Measurements from ENCODE around the gene ECM2.

Gene ECM2

GRCh38 chr9:92507496-92507895 is 28.3 kb downstream of the ECM2 start:
- no peaks in the 10 kb centered on the region for H3F3A ChIP-seq (ENCODE audit: insufficient read depth, low read length)
- TF ChIP-seq EZH2 (IDR thresholded peaks at IDR 0.05; ENCODE audit: borderline replicate concordance, low read length) (no peak), CTCF (IDR thresholded peaks at IDR 0.05; ENCODE audit: low read length) (no peak)
- no peaks in the 10 kb centered on the region for H3K9me3 ChIP-seq (ENCODE audit: low read length)
- no peaks in the 10 kb centered on the region for H3K79me2 ChIP-seq (ENCODE audit: insufficient read depth, low read length)
- no peak overlapping the region for H3K27ac ChIP-seq (ENCODE audit: low read depth, low read length, poor library complexity, severe bottlenecking)
- H4K20me1 ChIP-seq (ENCODE audit: insufficient read depth, low read length) = no peaks in the 10 kb centered on the region
- no peak overlapping the region for H2AFZ ChIP-seq (ENCODE audit: low read length)
- H3K36me3 ChIP-seq (ENCODE audit: insufficient read depth, low read length) = no peaks in the 10 kb centered on the region
- H3K27me3 ChIP-seq (ENCODE audit: insufficient read depth, low read length) = no peaks in the 10 kb centered on the region
- H3K9me2 ChIP-seq (ENCODE audit: low read depth, low read length) = no peaks in the 10 kb centered on the region
- no peak overlapping the region for H3K9ac ChIP-seq (ENCODE audit: low read length)
- H3K4me2 ChIP-seq (ENCODE audit: low read length) = no peak overlapping the region
- H3K4me3 ChIP-seq (ENCODE audit: low read depth, low read length, poor library complexity, severe bottlenecking) = no peak overlapping the region
- H3K4me1 ChIP-seq (ENCODE audit: insufficient read depth, low read length, severe bottlenecking) = no peaks in the 10 kb centered on the region

- H3K4me3 ChIP-seq (ENCODE audit: low read depth, low read length, poor library complexity, severe bottlenecking) = no peak overlapping the region
- TF ChIP-seq CTCF (IDR thresholded peaks at IDR 0.05; ENCODE audit: low read length) (no peak), EZH2 (IDR thresholded peaks at IDR 0.05; ENCODE audit: borderline replicate concordance, low read length) (no peak)
- H3K79me2 ChIP-seq (ENCODE audit: insufficient read depth, low read length) = no peaks in the 10 kb centered on the region
- no peaks in the 10 kb centered on the region for H4K20me1 ChIP-seq (ENCODE audit: insufficient read depth, low read length)
- H3K4me1 ChIP-seq (ENCODE audit: insufficient read depth, low read length, severe bottlenecking) = no peaks in the 10 kb centered on the region
- H3K27me3 ChIP-seq (ENCODE audit: insufficient read depth, low read length) = no peaks in the 10 kb centered on the region
- no peak overlapping the region for H3K9ac ChIP-seq (ENCODE audit: low read length)
- no peak overlapping the region for H3K4me2 ChIP-seq (ENCODE audit: low read length)
- no peaks in the 10 kb centered on the region for H3F3A ChIP-seq (ENCODE audit: insufficient read depth, low read length)
- no peaks in the 10 kb centered on the region for H3K9me2 ChIP-seq (ENCODE audit: low read depth, low read length)
- H2AFZ ChIP-seq (ENCODE audit: low read length) = no peak overlapping the region
- H3K36me3 ChIP-seq (ENCODE audit: insufficient read depth, low read length) = no peaks in the 10 kb centered on the region
- no peak overlapping the region for H3K27ac ChIP-seq (ENCODE audit: low read depth, low read length, poor library complexity, severe bottlenecking)
- H3K9me3 ChIP-seq (ENCODE audit: low read length) = no peaks in the 10 kb centered on the region
Measured at GRCh38 chr9:92507005-92507404, 28.8 kb downstream of the ECM2 start.

- Histone ChIP-seq H3K27ac (ENCODE audit: low read depth, low read length, poor library complexity, severe bottlenecking) (no peak overlapping the region), H3K9me2 (ENCODE audit: low read depth, low read length) (no peaks in the 10 kb centered on the region), H3K79me2 (ENCODE audit: insufficient read depth, low read length) (no peaks in the 10 kb centered on the region), H3K27me3 (ENCODE audit: insufficient read depth, low read length) (no peaks in the 10 kb centered on the region), H3K9ac (ENCODE audit: low read length) (no peak overlapping the region), H3K4me3 (ENCODE audit: low read depth, low read length, poor library complexity, severe bottlenecking) (no peak overlapping the region), H2AFZ (ENCODE audit: low read length) (no peak overlapping the region), H3F3A (ENCODE audit: insufficient read depth, low read length) (no peaks in the 10 kb centered on the region), H3K4me2 (ENCODE audit: low read length) (no peak overlapping the region), H3K4me1 (ENCODE audit: insufficient read depth, low read length, severe bottlenecking) (no peaks in the 10 kb centered on the region), H3K9me3 (ENCODE audit: low read length) (no peaks in the 10 kb centered on the region), H4K20me1 (ENCODE audit: insufficient read depth, low read length) (no peaks in the 10 kb centered on the region), H3K36me3 (ENCODE audit: insufficient read depth, low read length) (no peaks in the 10 kb centered on the region)
- TF ChIP-seq EZH2 (IDR thresholded peaks at IDR 0.05; ENCODE audit: borderline replicate concordance, low read length) = no peak
- TF ChIP-seq CTCF (IDR thresholded peaks at IDR 0.05; ENCODE audit: low read length) = no peak
Measured at GRCh38 chr9:92506184-92506857, 29.5 kb downstream of the ECM2 start.
